WTC11 (cell line): ENCODE results near the gene SGMS1. TPM values are rescaled to one million over a fixed set of nuclear protein-coding genes. Genes with fewer than 3 reads are reported as not detected.

Experiments used
- ATAC-seq: fragments of 200-7000 bp; cut with Tn5 transposase; 2 replicates; pipeline ENCODE4 v1.10.0; 2021; ENCODE audit warnings: mild to moderate bottlenecking, moderate library complexity
- CTCF ChIA-PET: fragments of 300-600 bp; sonication (Branson Sonifier 250); formaldehyde crosslinking; loops from one replicate; lab custom pipeline; 2021; ENCODE audit warnings: antibody characterized with exemption; lab: Charles Lee
- POLR2A ChIA-PET: fragments of 350-600 bp; sonication (Branson Sonifier 250); formaldehyde crosslinking; loops from one replicate; lab custom pipeline; 2021; ENCODE audit warnings: antibody characterized with exemption; lab: Charles Lee
- DNase-seq: peaks from one replicate; pipeline ENCODE4 v3.0.0; 2021; ENCODE audit warnings: low spot score
- H3K27ac Mint-ChIP-seq: 2 replicates; pipeline ENCODE4 v1.8.0; 2021; ENCODE audit warnings: mixed read lengths
- H3K27me3 Mint-ChIP-seq: 2 replicates; pipeline ENCODE4 v1.8.0; 2021; ENCODE audit warnings: low read depth, mild to moderate bottlenecking, moderate library complexity, mixed read lengths
- H3K36me3 Mint-ChIP-seq: 2 replicates; pipeline ENCODE4 v1.8.0; 2021; ENCODE audit warnings: mixed read lengths
- H3K4me1 Mint-ChIP-seq: 2 replicates; pipeline ENCODE4 v1.8.0; 2022; ENCODE audit warnings: mixed read lengths
- H3K4me3 Mint-ChIP-seq: 2 replicates; pipeline ENCODE4 v1.8.0; 2021; ENCODE audit warnings: mild to moderate bottlenecking, moderate library complexity, mixed read lengths
- H3K9me3 Mint-ChIP-seq: 2 replicates; pipeline ENCODE4 v1.8.0; 2021; ENCODE audit warnings: mixed read lengths
- CBFB ChIP-seq: sonication (generic); formaldehyde crosslinking; IDR thresholded peaks from 2 replicates; pipeline ENCODE4 v1.8.1; 2022; ENCODE audit warnings: mild to moderate bottlenecking, low read depth, missing genetic modification reagents
- CREB1 ChIP-seq: sonication (generic); formaldehyde crosslinking; IDR thresholded peaks from 2 replicates; pipeline ENCODE4 v1.8.0; 2023; ENCODE audit warnings: mild to moderate bottlenecking, missing genetic modification reagents
- ETV6 ChIP-seq: sonication (generic); formaldehyde crosslinking; IDR thresholded peaks from 2 replicates; pipeline ENCODE4 v1.8.1; 2022; ENCODE audit warnings: mild to moderate bottlenecking, missing genetic modification reagents
- FOXJ3 ChIP-seq: sonication (generic); formaldehyde crosslinking; IDR thresholded peaks from 2 replicates; pipeline ENCODE4 v1.9.0; 2021; ENCODE audit warnings: missing genetic modification reagents, mild to moderate bottlenecking, borderline replicate concordance
- NR1H2 ChIP-seq: sonication (generic); formaldehyde crosslinking; IDR thresholded peaks from 2 replicates; pipeline ENCODE4 v1.9.0; 2021; ENCODE audit warnings: mild to moderate bottlenecking, moderate library complexity, missing genetic modification reagents
- RELA ChIP-seq: sonication (generic); formaldehyde crosslinking; IDR thresholded peaks from 2 replicates; pipeline ENCODE4 v1.8.1; 2022; ENCODE audit warnings: missing genetic modification reagents, mild to moderate bottlenecking, borderline replicate concordance
- TEAD1 ChIP-seq: sonication (generic); formaldehyde crosslinking; IDR thresholded peaks from 2 replicates; pipeline ENCODE4 v1.8.0; 2022; ENCODE audit warnings: mild to moderate bottlenecking, missing genetic modification reagents
- ZNF232 ChIP-seq: sonication (generic); formaldehyde crosslinking; IDR thresholded peaks from 2 replicates; pipeline ENCODE4 v1.8.0; 2022; ENCODE audit warnings: mild to moderate bottlenecking, missing genetic modification reagents
- ZNF317 ChIP-seq: sonication (generic); formaldehyde crosslinking; IDR thresholded peaks from 2 replicates; pipeline ENCODE4 v1.8.1; 2023; ENCODE audit warnings: low read depth, mild to moderate bottlenecking, moderate library complexity, missing genetic modification reagents, borderline replicate concordance
- ZNF423 ChIP-seq: fragments of 250-450 bp; sonication (Bioruptor Pico); IDR thresholded peaks from 2 replicates; pipeline ENCODE4 v2.1.2; 2022; ENCODE audit warnings: mild to moderate bottlenecking, moderate library complexity
- total RNA-seq: library from RNA; stranded (reverse); gene quantifications from 3 replicates; pipeline ENCODE4 v1.2.3, GENCODE V29; 2021
- TF ChIP-seq, protein P1 (sequence below): sonication (generic); formaldehyde crosslinking; IDR thresholded peaks from 2 replicates; pipeline ENCODE4 v1.8.1; 2022; ENCODE audit warnings: mild to moderate bottlenecking, missing genetic modification reagents, moderate library complexity, borderline replicate concordance
- TF ChIP-seq, protein P2 (sequence below): fragments of 250-450 bp; sonication (Bioruptor Pico); IDR thresholded peaks from 2 replicates; pipeline ENCODE4 v1.9.0; 2021; ENCODE audit warnings: mild to moderate bottlenecking
- TF ChIP-seq, protein P3 (sequence below): sonication (generic); formaldehyde crosslinking; IDR thresholded peaks from 2 replicates; pipeline ENCODE4 v1.8.1; 2023; ENCODE audit warnings: mild to moderate bottlenecking, missing genetic modification reagents, moderate library complexity
- TF ChIP-seq, protein P4 (sequence below): sonication (generic); formaldehyde crosslinking; IDR thresholded peaks from 2 replicates; pipeline ENCODE4 v1.8.1; 2022; ENCODE audit warnings: low read depth, mild to moderate bottlenecking, moderate library complexity, missing genetic modification reagents, borderline replicate concordance
- TF ChIP-seq, protein P5 (sequence below): sonication (generic); formaldehyde crosslinking; IDR thresholded peaks from 2 replicates; pipeline ENCODE4 v1.8.0; 2023; ENCODE audit warnings: missing genetic modification reagents

The SGMS1 gene
- total RNA-seq, 1 experiment from 2014 or later = 13.2 TPM

DNA sequence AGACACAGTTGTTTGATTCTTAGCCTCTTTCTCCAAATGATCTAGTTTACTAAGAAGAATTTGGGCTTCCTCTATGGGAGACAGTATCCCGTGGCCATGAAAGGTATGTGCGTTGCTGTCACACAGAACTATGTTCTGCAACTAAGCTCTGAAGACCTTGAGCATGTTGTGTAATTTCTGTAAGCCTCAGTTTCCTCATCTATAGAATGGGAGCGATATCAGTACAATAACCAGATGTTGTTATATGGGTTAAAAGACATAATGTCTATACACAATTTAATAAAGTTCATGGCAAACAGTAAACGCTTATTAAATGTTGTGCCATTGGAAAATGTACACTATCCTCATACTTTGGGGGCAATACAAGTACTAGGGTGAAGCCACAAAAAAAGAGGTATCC is 187.0 kb downstream of the SGMS1 start:
- ATAC-seq (no peak), DNase-seq (no peak)
- Mint-ChIP-seq H3K9me3 (no peaks in the 10 kb centered on the region; the same call in 1 of the 2 replicates), H3K4me1 (peaks cover 17% of the 10 kb centered on the region), H3K4me3 (no peak overlapping the region), H3K27me3 (no peaks in the 10 kb centered on the region), H3K27ac (no peak overlapping the region), H3K36me3 (no peaks in the 10 kb centered on the region)
- TF ChIP-seq ETV6 (CRISPR knock-in tag) (no peak), RELA (no peak), TEAD1 (CRISPR knock-in tag) (no peak), CREB1 (CRISPR knock-in tag) (no peak)
- TF ChIP-seq, protein P1, sequence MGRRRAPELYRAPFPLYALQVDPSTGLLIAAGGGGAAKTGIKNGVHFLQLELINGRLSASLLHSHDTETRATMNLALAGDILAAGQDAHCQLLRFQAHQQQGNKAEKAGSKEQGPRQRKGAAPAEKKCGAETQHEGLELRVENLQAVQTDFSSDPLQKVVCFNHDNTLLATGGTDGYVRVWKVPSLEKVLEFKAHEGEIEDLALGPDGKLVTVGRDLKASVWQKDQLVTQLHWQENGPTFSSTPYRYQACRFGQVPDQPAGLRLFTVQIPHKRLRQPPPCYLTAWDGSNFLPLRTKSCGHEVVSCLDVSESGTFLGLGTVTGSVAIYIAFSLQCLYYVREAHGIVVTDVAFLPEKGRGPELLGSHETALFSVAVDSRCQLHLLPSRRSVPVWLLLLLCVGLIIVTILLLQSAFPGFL (CRISPR knock-in tag) = no peak
- TF ChIP-seq, protein P2, sequence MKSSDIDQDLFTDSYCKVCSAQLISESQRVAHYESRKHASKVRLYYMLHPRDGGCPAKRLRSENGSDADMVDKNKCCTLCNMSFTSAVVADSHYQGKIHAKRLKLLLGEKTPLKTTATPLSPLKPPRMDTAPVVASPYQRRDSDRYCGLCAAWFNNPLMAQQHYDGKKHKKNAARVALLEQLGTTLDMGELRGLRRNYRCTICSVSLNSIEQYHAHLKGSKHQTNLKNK (CRISPR knock-in tag) = no peak
- TF ChIP-seq, protein P3, sequence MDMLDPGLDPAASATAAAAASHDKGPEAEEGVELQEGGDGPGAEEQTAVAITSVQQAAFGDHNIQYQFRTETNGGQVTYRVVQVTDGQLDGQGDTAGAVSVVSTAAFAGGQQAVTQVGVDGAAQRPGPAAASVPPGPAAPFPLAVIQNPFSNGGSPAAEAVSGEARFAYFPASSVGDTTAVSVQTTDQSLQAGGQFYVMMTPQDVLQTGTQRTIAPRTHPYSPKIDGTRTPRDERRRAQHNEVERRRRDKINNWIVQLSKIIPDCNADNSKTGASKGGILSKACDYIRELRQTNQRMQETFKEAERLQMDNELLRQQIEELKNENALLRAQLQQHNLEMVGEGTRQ (CRISPR knock-in tag) = no peak
- TF ChIP-seq, protein P4, sequence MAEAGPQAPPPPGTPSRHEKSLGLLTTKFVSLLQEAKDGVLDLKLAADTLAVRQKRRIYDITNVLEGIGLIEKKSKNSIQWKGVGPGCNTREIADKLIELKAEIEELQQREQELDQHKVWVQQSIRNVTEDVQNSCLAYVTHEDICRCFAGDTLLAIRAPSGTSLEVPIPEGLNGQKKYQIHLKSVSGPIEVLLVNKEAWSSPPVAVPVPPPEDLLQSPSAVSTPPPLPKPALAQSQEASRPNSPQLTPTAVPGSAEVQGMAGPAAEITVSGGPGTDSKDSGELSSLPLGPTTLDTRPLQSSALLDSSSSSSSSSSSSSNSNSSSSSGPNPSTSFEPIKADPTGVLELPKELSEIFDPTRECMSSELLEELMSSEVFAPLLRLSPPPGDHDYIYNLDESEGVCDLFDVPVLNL (CRISPR knock-in tag) = no peak
- TF ChIP-seq, protein P5, sequence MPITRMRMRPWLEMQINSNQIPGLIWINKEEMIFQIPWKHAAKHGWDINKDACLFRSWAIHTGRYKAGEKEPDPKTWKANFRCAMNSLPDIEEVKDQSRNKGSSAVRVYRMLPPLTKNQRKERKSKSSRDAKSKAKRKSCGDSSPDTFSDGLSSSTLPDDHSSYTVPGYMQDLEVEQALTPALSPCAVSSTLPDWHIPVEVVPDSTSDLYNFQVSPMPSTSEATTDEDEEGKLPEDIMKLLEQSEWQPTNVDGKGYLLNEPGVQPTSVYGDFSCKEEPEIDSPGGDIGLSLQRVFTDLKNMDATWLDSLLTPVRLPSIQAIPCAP (CRISPR knock-in tag) = no peak
- ChIA-PET POLR2A (no interaction called here), CTCF (no interaction called here)

DNA sequence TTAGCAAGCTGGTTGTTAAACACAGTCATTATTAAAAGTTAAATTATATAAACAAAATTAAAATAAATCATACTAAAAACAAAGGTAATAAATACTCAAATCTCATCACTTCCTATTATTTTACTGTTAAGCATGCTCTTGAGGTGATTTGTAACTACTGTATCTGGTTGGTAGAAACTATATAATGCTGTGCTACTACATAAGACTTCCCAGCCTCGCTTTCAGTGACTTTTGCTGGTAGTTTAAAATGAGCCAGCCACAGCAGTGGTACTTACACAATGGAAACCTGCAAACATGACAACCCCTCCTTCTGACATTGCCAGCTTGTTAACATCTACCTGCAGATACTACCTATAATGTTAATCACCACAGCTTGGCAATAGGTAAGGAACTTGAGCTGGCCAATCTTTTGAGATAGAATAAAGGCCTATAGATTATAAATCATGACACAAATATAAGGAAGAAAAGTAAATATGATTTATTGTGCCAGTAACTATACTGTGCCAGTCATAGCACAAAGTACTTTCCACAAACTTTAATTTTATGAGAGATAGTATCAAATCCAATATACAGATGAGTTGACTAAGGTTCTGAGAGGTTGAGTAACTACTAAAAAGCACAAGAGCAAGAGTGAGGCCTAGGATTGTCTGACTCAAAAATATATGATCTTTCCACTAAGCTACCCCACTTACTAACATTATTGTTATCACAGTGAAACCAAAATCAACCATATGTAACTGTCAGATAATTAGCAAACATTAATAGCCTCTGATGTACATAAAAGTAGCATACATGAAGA is 191.3 kb downstream of the SGMS1 start:
- no peak for TF ChIP-seq ZNF232 (CRISPR knock-in tag)

DNA sequence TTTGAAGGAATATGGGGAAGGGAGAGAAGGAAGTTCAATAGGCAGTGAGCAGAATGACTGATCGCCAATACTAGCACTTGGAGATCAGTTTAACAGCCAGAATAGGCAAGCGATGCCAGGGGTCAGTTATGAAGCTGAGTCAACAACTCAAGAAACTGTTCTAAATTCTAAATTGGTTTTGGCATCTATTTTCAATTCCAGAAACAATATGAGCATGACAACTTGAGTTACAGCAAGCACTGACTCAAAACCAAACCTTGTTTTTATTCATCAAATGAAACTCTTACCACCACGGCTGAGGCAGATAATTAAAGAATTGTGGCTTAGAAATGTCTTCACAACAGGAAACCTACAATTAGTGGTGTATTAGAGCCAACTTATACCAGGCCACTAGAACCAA is 192.0 kb downstream of the SGMS1 start:
- Mint-ChIP-seq H3K4me1 (peaks cover 16% of the 10 kb centered on the region), H3K27me3 (no peaks in the 10 kb centered on the region), H3K9me3 (no peaks in the 10 kb centered on the region; the same call in 1 of the 2 replicates), H3K36me3 (no peaks in the 10 kb centered on the region), H3K27ac (peak overlapping the region; percentile 12; the same call in 1 of the 2 replicates), H3K4me3 (no peak overlapping the region)
- CTCF ChIA-PET = no interaction called here
- ATAC-seq (no peak), DNase-seq (no peak)
- POLR2A ChIA-PET = no interaction called here
- TF ChIP-seq ZNF423 (CRISPR knock-in tag) (no peak), NR1H2 (CRISPR knock-in tag) (no peak), FOXJ3 (no peak), ZNF317 (CRISPR knock-in tag) (no peak), CBFB (CRISPR knock-in tag) (no peak)
- TF ChIP-seq, protein P5 (CRISPR knock-in tag) = no peak

More for the DNA sequence above, 191.3 kb downstream of the SGMS1 start:
- no peaks in the 10 kb centered on the region; the same call in 1 of the 2 replicates for H3K9me3 Mint-ChIP-seq
- H3K36me3 Mint-ChIP-seq = no peaks in the 10 kb centered on the region
- DNase-seq (no peak), ATAC-seq (no peak)
- H3K27ac Mint-ChIP-seq = no peak overlapping the region
- peaks cover 16% of the 10 kb centered on the region for H3K4me1 Mint-ChIP-seq
- ChIA-PET POLR2A (no interaction called here), CTCF (no interaction called here)
- no peaks in the 10 kb centered on the region for H3K27me3 Mint-ChIP-seq
- no peak overlapping the region for H3K4me3 Mint-ChIP-seq
